Femur (tissue), 1 donor: ENCODE results near the gene ERGIC1.
A peak's percentile ranks its signal among the peaks of the same experiment; 100 is the strongest.
"Not testable (repeated sequence)": the region's sequence is repeated elsewhere in the genome, so short reads cannot be mapped to it uniquely, and the experiment has no call there.

Experiments
- DNase-seq: peaks from one replicate; pipeline ENCODE4 v3.0.0-alpha.2; 2017

Gene ERGIC1

DNA sequence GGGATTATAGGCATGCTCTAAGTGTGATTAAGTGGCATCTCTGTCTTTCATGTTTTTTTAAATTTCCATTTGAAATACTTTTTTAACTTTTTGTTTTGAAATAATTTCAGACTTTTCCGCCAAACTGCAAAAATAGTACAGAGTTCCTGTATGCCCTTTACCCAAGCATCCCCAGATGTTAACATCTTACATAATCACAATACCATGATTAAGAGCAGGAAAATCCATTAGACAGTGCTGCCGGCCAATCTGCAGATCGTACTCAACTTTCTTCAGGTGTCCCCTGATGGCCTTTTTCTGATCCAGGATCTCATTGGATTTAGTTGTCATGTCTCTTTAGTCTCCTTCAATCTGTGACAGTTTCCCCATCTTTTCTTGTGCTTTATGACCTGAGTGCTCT lies 49.0 kb downstream of the ERGIC1 start:
- no peak for DNase-seq

DNA sequence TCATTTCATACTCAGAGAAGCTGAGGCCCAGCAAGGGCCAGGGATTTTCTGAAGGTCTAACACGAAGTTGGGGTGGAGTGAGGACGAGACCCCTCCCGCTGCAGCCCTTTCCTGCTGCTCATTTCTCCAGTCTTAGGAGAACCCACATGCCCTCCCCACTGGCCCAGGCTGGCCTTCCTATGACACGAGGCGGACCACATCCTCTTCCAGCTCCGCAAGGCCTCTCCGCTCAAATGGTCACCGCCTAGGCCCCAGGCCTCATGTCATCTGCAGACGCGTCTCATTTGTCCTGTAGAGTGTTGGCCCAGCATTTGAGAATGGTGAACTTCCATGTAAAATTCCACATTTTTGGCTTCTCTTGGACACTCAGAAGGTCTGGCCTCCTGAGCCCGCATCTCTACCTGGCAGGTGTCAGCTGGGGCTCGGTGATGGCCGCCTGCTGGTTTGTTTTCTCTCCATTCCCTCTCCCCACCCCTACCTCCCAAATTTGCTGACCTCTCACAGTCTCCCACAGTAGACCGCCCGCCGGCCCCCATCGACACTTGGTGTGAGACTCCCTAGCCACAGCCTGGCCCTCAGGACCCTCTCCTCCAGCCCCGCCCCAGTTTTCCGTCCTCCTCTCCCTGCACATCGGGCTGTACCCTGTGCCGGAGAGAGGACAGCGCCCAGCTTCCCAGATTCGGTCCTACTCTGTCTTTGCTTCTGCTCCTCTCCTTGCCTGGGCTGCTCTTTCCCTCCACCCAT lies 51.7 kb downstream of the ERGIC1 start:
- DNase-seq = no peak

DNA sequence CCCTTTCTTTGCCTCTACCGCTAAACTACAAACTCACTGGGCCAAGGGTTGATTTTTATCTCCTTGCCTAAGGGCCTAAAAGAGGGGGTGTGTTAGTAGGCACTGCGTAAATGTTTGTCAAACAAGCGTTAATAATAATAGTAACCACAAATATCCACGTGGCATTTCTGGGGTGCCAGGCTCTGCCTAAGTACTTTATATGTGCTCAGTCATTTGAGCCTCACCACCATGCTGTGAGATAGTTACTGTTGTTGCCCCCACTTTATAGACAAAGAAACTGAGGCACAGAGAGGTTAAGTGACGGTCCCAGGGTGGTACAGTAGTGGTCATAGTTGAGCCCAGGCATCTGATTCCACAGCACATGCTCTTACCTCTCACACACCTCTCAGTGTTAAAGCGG lies 52.4 kb downstream of the ERGIC1 start:
- DNase-seq = no peak

GRCh38 chr5:172886974-172887501 lies 53.0 kb downstream of the ERGIC1 start:
- DNase-seq = peak; percentile 72

DNA sequence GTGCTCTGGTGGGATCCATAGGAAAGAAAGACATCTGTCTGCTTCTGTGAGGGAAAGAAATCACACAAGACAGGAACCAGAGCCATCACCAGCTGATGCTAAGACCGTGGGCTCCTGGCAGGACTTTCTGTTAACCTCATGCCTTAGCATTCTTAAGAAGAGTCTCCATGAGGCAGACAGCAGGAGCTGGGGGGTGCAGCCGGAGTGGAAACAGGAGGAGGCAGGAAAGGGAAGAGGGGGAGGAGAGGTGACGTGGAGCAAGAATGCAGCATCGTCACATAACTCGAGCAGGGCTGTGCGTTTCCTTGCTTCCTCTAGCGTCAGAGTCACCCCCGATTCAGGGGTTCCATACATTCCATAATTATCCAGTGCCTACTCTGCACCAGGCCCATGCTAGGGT lies 53.6 kb downstream of the ERGIC1 start:
- peak; percentile 83 for DNase-seq

DNA sequence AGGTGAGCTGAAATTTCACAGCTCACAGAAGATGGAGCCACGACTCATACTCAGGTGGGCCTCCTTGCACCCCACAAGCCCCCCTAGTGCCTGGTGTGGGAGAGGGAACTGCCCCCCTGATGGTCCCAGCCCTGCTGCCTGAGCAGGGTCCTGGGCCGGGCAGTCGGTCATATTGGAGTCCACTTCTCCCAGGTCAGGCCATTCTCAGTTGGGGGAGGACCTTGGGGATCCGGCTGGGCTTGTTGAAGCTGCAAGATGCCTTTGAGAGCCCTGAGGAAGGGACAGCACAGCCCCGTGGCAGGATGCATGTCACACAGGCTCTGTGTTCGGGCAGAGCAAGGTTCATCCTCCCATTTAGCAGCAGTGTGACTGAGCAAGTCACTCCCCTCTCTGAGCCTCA lies 56.6 kb downstream of the ERGIC1 start:
- DNase-seq = no peak

- DNase-seq = peak; percentile 63
These were observed 57.8 kb downstream of the ERGIC1 start for GRCh38 chr5:172891716-172892421.

GRCh38 chr5:172892713-172893112 lies 58.7 kb downstream of the ERGIC1 start:
- DNase-seq = no peak

DNA sequence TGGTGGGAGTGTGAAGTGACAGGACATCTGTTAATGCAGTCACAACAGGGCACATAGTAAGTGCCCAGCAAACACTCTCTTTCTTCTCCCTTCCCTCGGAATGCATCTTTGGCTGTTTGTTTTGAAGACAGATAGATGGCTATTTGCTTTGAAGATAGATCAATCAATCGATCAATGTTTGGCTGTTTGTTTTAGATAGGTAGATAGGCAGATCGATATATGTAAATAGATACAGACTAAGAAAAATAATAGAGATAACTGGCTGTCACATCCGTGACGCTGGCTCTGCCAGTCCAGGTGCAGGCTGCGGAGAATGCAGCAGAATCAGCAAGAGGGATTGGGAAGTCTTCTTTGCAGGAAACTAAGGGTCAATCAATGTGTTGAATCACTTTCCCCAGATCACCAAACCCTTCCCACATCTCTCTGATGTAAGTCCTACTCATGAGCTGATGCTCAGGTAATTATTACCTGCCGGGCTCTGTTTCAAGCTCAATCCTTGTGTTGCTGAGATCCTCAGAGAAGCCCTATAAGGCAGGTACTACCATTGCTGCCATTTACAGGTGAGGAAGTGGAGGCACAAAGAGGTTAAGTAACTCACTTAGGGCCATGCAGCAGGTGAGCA lies 60.8 kb downstream of the ERGIC1 start:
- no peak for DNase-seq

- DNase-seq = no peak
These were observed 61.5 kb downstream of the ERGIC1 start for GRCh38 chr5:172895549-172895948.

- DNase-seq = no peak
These were observed 62.4 kb downstream of the ERGIC1 start for GRCh38 chr5:172896465-172896864.

- DNase-seq = not testable (repeated sequence)
These were observed 63.0 kb downstream of the ERGIC1 start for GRCh38 chr5:172897067-172897466.

GRCh38 chr5:172897481-172898217 lies 63.6 kb downstream of the ERGIC1 start:
- DNase-seq = peak; percentile 58

GRCh38 chr5:172898218-172898842 lies 64.3 kb downstream of the ERGIC1 start:
- DNase-seq = no peak

- no peak for DNase-seq
These were observed 64.9 kb downstream of the ERGIC1 start for GRCh38 chr5:172898843-172899369.

GRCh38 chr5:172899436-172899835 lies 65.4 kb downstream of the ERGIC1 start:
- no peak for DNase-seq

DNA sequence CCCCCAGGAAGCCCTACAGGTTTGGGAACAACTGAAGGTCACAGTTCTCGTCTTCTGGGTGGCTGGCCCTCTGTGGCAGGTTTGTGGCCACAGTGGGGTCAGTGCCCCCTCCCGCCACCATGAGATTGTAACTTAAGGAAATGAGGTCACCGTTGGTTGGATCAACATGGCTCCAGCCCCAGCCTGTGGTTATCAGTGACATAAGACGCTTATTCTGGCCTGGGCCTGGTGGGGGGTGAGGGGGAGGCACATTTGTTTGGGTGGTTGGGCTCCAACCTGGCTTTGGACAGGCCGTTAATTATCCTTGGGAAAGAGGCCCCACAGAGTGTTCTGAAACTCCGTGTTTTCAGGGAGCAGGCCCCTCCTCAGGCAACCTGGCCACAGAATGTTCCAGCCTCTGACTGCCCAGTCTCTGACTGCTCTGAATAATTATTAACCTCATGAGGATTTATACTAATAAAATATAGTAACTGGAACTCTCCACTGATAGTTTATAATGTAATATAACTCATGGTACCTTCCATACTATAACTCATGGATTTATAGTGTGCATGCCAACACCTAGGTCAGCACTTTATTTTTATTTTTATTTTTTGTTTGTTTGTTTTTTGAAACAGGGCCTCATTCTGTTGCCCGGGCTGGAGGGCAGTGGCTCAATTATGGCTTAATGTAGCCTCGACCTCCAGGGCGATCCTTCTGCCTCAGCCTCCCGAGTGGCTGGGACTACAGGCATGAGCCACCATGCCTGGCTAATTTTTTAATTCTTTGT lies 67.1 kb downstream of the ERGIC1 start:
- peak; percentile 66 for DNase-seq

GRCh38 chr5:172901788-172902496 lies 67.9 kb downstream of the ERGIC1 start:
- no peak for DNase-seq

DNA sequence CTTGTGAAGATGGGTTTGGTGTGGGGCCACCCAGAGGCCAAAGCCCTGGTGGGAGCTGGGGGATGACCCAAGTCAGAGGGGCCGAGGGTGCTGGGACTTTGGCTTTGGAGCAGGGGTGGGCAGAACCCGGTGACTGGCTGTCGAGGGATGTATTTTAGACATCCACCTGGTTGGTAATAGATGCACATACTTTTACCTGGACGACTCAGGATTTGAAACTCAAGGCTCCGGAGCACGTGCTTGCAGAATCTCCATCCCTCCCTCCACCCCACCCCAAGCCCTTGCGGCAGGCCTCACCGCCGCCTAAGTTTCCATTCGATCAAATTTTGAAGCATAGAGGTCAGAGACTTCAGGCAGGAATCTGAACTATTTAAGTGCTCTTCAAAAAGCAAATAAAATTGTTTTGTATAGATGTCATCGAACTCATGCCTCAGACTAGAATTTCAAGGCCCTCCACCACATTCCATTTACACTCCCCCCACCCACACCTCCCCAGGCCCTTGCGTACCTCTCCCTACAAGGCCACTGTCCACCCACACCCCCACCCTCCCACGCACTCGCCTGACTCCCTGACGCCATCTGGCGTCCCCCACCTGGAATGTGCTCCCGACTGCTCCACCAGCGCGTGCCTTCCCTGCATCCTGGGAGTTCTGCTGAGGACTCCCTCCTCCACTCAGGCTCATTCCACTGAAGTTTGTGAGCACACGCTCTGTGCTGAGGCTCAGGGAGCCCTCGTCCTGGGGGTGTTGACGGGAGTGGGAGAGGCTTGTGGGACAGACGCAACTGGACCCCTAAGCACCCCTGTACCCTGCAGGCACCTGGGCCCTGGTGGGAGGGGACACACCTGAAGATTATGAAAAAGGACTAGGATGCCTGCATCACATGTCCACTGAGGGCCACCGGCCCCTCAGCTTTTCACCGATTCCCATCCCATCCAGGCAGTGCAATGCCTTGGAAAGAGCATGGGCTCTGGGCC lies 68.7 kb downstream of the ERGIC1 start:
- DNase-seq = peak; percentile 78

GRCh38 chr5:172903790-172904189 lies 69.7 kb downstream of the ERGIC1 start:
- DNase-seq = no peak
